Activated T-cell treated with anti-CD3 and anti-CD28 coated beads, Interleukin-2, amount 50 U/mL, for 24 hours (primary cell): ENCODE results near the gene CCT5.
"Not testable (repeated sequence)": the region's sequence is repeated elsewhere in the genome, so short reads cannot be mapped to it uniquely, and the experiment has no call there.

ENCODE experiments used
- DNase-seq: peaks from one replicate; pipeline ENCODE4 v3.0.0-alpha.2; 2020
- H3K27ac Mint-ChIP-seq: 2 replicates; pipeline ENCODE4 v1.8.0; 2020; ENCODE audit warnings: mild to moderate bottlenecking, mixed read lengths
- H3K27me3 Mint-ChIP-seq: 2 replicates; pipeline ENCODE4 v1.8.0; 2020; ENCODE audit warnings: mixed read lengths
- H3K36me3 Mint-ChIP-seq: 2 replicates; pipeline ENCODE4 v1.8.0; 2020; ENCODE audit warnings: low read depth, mixed read lengths
- H3K4me1 Mint-ChIP-seq: 2 replicates; pipeline ENCODE4 v1.8.0; 2020; ENCODE audit warnings: low read depth, mixed read lengths
- H3K4me3 Mint-ChIP-seq: 2 replicates; pipeline ENCODE4 v1.8.0; 2020; ENCODE audit warnings: mild to moderate bottlenecking, moderate library complexity, mixed read lengths
- H3K9me3 Mint-ChIP-seq: 2 replicates; pipeline ENCODE4 v1.8.0; 2020; ENCODE audit warnings: mixed read lengths

Gene CCT5

GRCh38 chr5:10308844-10309243 is 58.8 kb downstream of the CCT5 start:
- Mint-ChIP-seq H3K4me3 (no peak overlapping the region), H3K27ac (no peak overlapping the region), H3K4me1 (peaks cover 18% of the 10 kb centered on the region), H3K27me3 (peaks cover 38% of the 10 kb centered on the region), H3K9me3 (no peaks in the 10 kb centered on the region), H3K36me3 (no peaks in the 10 kb centered on the region)
- no peak for DNase-seq

- Mint-ChIP-seq H3K27ac (no peak overlapping the region), H3K4me1 (peaks cover 18% of the 10 kb centered on the region), H3K9me3 (no peaks in the 10 kb centered on the region), H3K36me3 (no peaks in the 10 kb centered on the region), H3K4me3 (no peak overlapping the region), H3K27me3 (peaks cover 35% of the 10 kb centered on the region)
- no peak for DNase-seq
Measured at GRCh38 chr5:10310066-10310779, 60.1 kb downstream of the CCT5 start.

GRCh38 chr5:10310835-10311570 is 60.9 kb downstream of the CCT5 start:
- H3K4me3 Mint-ChIP-seq, H3K36me3 Mint-ChIP-seq, H3K9me3 Mint-ChIP-seq, DNase-seq, H3K27ac Mint-ChIP-seq: not testable (repeated sequence)
- H3K4me1 Mint-ChIP-seq, result peaks cover 18% of the 10 kb centered on the region
- H3K27me3 Mint-ChIP-seq, result peaks cover 30% of the 10 kb centered on the region

- Mint-ChIP-seq H3K27me3 (peaks cover 22% of the 10 kb centered on the region), H3K36me3 (no peaks in the 10 kb centered on the region), H3K4me1 (peaks cover 18% of the 10 kb centered on the region), H3K9me3 (no peaks in the 10 kb centered on the region), H3K27ac (no peak overlapping the region), H3K4me3 (no peak overlapping the region)
- no peak for DNase-seq
Measured at GRCh38 chr5:10311595-10312425, 61.7 kb downstream of the CCT5 start.

GRCh38 chr5:10315201-10315600 is 65.1 kb downstream of the CCT5 start:
- Mint-ChIP-seq H3K27me3 (peaks cover 6% of the 10 kb centered on the region), H3K4me1 (peaks cover 12% of the 10 kb centered on the region), H3K9me3 (no peaks in the 10 kb centered on the region), H3K27ac (no peak overlapping the region), H3K4me3 (no peak overlapping the region), H3K36me3 (no peaks in the 10 kb centered on the region)
- DNase-seq, result no peak
